H1 (cell line): ENCODE data around the gene PTGDS.

ENCODE experiments used
- ATF2 ChIP-seq: IDR thresholded peaks from 2 replicates; pipeline ENCODE4 v1.6.1; 2012; ENCODE audit warnings: low read length, inconsistent platforms
- BACH1 ChIP-seq: IDR thresholded peaks from 2 replicates; pipeline ENCODE4 v1.6.1; 2012; ENCODE audit warnings: low read length, improper control_type of control experiment
- BCL11A ChIP-seq, 2 experiments: IDR thresholded peaks; one replicate each; pipeline ENCODE4 v1.6.1; 2011; ENCODE audit warnings: low read depth in 2 of 2, low read length in 2 of 2, mild to moderate bottlenecking in 2 of 2
- CTCF ChIP-seq, 3 experiments: IDR thresholded peaks; 1 replicate in 2 of 3; 2 replicates in 1 of 3; pipeline versions ENCODE4 v1.5.1 to v1.6.1; 2011; ENCODE audit warnings: low read length in 3 of 3, mild to moderate bottlenecking in 3 of 3, inconsistent platforms in 2 of 3, low read depth in 1 of 3, moderate library complexity in 1 of 3; ENCODE audit not compliant: insufficient read depth in 1 of 3; ENCODE audit errors: control extremely low read depth in 1 of 3
- EGR1 ChIP-seq: IDR thresholded peaks from 2 replicates; pipeline ENCODE4 v1.6.1; 2011; ENCODE audit warnings: low read depth, low read length, borderline replicate concordance
- EZH2 ChIP-seq: fragments of 200-600 bp; sonication (generic); IDR thresholded peaks from 2 replicates; pipeline ENCODE4 v1.7.1; 2012; ENCODE audit warnings: low read depth, mild to moderate bottlenecking, moderate library complexity, low read length, inconsistent platforms; ENCODE audit not compliant: severe bottlenecking
- JUN ChIP-seq: IDR thresholded peaks from 2 replicates; pipeline ENCODE4 v1.6.1; 2011; ENCODE audit warnings: low read depth, mild to moderate bottlenecking, improper control_type of control experiment, low read length
- JUND ChIP-seq: IDR thresholded peaks from 2 replicates; pipeline ENCODE4 v1.6.1; 2011; ENCODE audit warnings: mild to moderate bottlenecking, improper control_type of control experiment, low read length
- POLR2A ChIP-seq, 2 experiments: IDR thresholded peaks; 1 replicate in 1 of 2; 2 replicates in 1 of 2; pipeline ENCODE4 v1.6.1; 2011; ENCODE audit warnings: low read depth in 2 of 2, low read length in 2 of 2, mild to moderate bottlenecking in 2 of 2; ENCODE audit errors: control extremely low read depth in 1 of 2
- POLR2AphosphoS5 ChIP-seq: IDR thresholded peaks from 2 replicates; pipeline ENCODE4 v1.6.1; 2011; ENCODE audit warnings: low read depth, low read length
- SP1 ChIP-seq: IDR thresholded peaks from 2 replicates; pipeline ENCODE4 v1.6.1; 2011; ENCODE audit warnings: low read depth, low read length
- SRF ChIP-seq: IDR thresholded peaks from 2 replicates; pipeline ENCODE4 v1.6.1; 2011; ENCODE audit warnings: mild to moderate bottlenecking, low read depth, low read length, moderate library complexity
- TAF1 ChIP-seq: IDR thresholded peaks from 2 replicates; pipeline ENCODE4 v1.6.1; 2011; ENCODE audit warnings: mild to moderate bottlenecking, low read depth, low read length
- ZNF274 ChIP-seq: IDR thresholded peaks from 2 replicates; pipeline ENCODE4 v1.7.0; 2012; ENCODE audit warnings: low read length, borderline replicate concordance; ENCODE audit errors: extremely low read depth

GRCh38 chr9:136952321-136952850, 24.9 kb upstream of the PTGDS start:
- no peak for TF ChIP-seq BACH1
- TF ChIP-seq POLR2A (IDR thresholded peaks at IDR 0.05; ENCODE audit: control extremely low read depth in 1 of 2, low read depth in 2 of 2, low read length in 2 of 2), result no peak
- TF ChIP-seq CTCF (IDR thresholded peaks at IDR 0.05; ENCODE audit: control extremely low read depth in 1 of 3, insufficient read depth in 1 of 3, low read depth in 1 of 3, low read length in 3 of 3), result no peak
- TF ChIP-seq EGR1, result no peak
- no peak for TF ChIP-seq EZH2
- TF ChIP-seq SP1, result no peak
- TF ChIP-seq TAF1, result no peak
- no peak for TF ChIP-seq ZNF274
- TF ChIP-seq POLR2AphosphoS5, result no peak
- TF ChIP-seq JUND, result no peak
- no peak for TF ChIP-seq SRF
- TF ChIP-seq JUN, result no peak
- no peak for TF ChIP-seq ATF2
- no peak for TF ChIP-seq BCL11A (IDR thresholded peaks at IDR 0.05; ENCODE audit: low read depth in 2 of 2, low read length in 2 of 2)
